Astrocyte of the spinal cord (primary cell): Measurements from ENCODE around the gene IL6ST.

ENCODE experiments used
- DNase-seq: peaks from one replicate; pipeline ENCODE4 v3.0.0; 2011; ENCODE audit warnings: low read depth, low spot score
- H3K4me3 ChIP-seq: 2 replicates; pipeline ENCODE4 v1.5.1; 2011; ENCODE audit warnings: low read depth, mild to moderate bottlenecking, low read length, moderate library complexity
- CTCF ChIP-seq: IDR thresholded peaks from 2 replicates; pipeline ENCODE4 v1.5.1; 2012; ENCODE audit warnings: low read depth, mild to moderate bottlenecking, low read length, inconsistent platforms
- in situ Hi-C: cut with HindIII; loops from 2 replicates; pipeline ENCODE4 v1.10.0; 2017; ENCODE audit warnings: low sequenced_read_pairs

The IL6ST gene

GRCh38 chr5:55925712-55926111 is 69.1 kb downstream of the IL6ST start:
- no peak for DNase-seq
- TF ChIP-seq CTCF, result no peak
- no peak overlapping the region for H3K4me3 ChIP-seq
- in situ Hi-C loops, result no loop called here

- no peak for DNase-seq
- no peak overlapping the region for H3K4me3 ChIP-seq
- in situ Hi-C loops, result no loop called here
- TF ChIP-seq CTCF, result no peak
Observed at GRCh38 chr5:55925181-55925580, 69.6 kb downstream of the IL6ST start.

GRCh38 chr5:55924744-55925143 is 70.0 kb downstream of the IL6ST start:
- in situ Hi-C loops, result no loop called here
- TF ChIP-seq CTCF, result no peak
- no peak overlapping the region for H3K4me3 ChIP-seq

GRCh38 chr5:55923865-55924500 is 70.8 kb downstream of the IL6ST start:
- H3K4me3 ChIP-seq, result no peak overlapping the region
- in situ Hi-C loops, result no loop called here
- no peak for DNase-seq
- TF ChIP-seq CTCF, result no peak

More at GRCh38 chr5:55924744-55925143, 70.0 kb downstream of the IL6ST start:
- no peak for DNase-seq

GRCh38 chr5:55923177-55923771 is 71.5 kb downstream of the IL6ST start:
- in situ Hi-C loops, result no loop called here
- no peak for DNase-seq
- peak overlapping the region; percentile 14 for H3K4me3 ChIP-seq
- TF ChIP-seq CTCF, result no peak

- no peak overlapping the region for H3K4me3 ChIP-seq
- no peak for TF ChIP-seq CTCF
- in situ Hi-C loops, result no loop called here
- DNase-seq, result no peak
Observed at GRCh38 chr5:55921617-55922016, 73.1 kb downstream of the IL6ST start.

GRCh38 chr5:55920784-55921183 is 74.0 kb downstream of the IL6ST start:
- in situ Hi-C loops, result no loop called here
- TF ChIP-seq CTCF, result peak; percentile 52
- DNase-seq, result no peak
- H3K4me3 ChIP-seq, result no peak overlapping the region
